HG02840 (cell line): ENCODE data around the gene DNAJB6.
A peak's percentile ranks its signal among the peaks of the same experiment; 100 is the strongest.

Source experiments
- ATAC-seq: cut with Tn5 transposase; IDR thresholded peaks from one replicate; pipeline ENCODE4 v1.9.1; 2021; ENCODE audit warnings: mild to moderate bottlenecking, moderate library complexity, moderate number of reproducible peaks; ENCODE audit not compliant: unreplicated experiment, low FRiP score

DNAJB6 gene

DNA sequence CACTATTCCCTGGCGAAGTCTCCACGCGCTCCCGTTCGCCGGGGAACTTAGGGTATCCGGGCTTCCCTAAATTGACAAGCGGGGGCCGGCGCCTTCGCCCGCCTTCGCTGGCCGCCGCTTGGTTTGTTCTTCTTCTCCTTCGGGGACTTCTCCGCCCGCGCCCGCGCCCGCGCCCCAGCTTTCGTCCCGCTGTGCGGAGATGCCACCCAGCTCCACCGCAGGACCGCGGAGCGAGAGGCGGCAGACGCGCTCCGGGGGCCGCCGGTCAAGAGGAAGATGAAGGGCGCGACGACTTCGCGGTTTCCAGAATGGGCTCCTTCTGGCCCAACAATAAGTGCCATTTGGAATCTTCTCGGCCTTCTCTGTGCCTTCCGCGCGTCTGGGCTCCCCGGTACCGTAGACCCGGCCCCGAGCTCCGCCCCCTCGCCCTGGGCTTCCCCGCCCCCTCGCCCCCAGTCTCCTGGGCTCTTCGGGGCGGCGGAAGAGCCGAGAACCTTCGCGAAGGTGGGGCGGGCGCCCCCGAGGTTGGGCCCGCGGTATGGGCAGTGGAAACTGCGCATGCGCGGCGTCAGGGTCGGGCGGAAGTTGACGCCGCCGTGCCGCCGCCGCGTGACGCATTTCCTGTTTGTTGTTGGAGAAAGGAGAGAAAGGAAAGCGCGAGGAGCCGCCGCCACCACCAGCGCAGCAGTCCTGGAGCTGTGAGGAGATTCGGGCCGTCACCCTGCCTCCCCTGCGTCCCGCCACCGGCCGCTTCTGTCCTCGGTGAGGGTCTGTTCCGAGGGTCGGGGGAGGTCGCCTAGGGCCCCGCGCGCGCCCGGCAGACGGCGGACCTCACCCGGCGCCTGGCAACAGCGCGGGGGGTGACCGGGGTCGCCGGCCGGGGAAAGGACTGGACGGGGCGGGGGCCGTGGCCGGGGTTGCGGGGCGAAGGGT lies at the start of gene DNAJB6:
Gene DNAJB6, plus strand, starts transcription at position 622 of the 933 bp plus-strand sequence. CDS start 21,569 bp downstream, outside the sequence.
- peak; percentile 84 for ATAC-seq

DNA sequence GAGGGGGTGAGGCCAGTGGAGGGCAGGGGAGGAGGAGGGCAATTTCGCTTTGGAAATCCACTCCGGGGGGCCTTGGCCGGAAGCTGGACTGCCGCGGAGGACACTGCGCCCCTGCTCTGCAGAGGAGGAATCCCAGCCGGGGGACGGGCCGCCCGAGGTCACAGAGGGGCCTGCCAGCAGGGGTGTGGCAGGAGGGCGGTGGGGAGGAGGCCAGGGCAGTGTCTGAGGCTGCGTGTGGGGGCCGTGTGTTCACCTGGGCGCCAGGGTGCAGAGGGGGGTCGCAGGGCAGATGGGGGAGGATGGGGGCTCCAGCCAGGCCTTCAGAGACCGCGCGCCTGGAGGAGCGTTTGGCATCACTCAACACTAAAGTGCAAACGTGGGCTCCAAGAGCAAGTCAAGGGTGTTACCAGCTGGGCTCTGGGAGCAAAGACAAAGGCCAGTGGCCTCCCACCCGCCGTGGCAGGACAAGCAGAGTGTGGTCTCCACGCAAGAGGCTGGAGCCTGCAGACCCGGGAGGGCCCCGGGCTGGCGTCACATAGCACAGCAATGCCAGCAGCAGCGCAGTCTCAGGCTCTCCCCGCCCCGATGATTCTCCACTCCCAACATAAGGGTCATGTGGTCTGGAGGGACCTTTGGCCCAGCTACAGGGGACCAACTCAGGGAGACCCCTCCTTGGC lies 45.3 kb upstream of the DNAJB6 start:
- ATAC-seq: no peak

DNA sequence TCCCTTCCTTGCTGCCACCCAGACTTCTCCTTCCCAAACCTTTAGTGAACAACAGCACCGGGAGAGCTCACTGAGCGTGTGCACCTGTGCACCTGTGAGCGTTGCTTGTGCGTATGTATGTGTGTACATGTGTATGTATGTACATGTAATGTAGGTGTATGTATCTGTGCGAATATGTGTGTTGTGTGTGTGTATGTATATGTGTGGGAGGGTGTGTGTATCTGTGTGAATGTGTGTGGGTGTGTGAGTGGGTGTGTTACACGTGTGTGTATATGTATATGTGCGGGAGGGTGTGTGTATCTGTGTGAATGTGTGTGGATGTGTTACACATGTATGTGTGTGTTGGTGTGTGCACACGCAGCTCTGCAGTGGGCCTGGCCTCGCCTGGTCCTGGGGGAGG lies 44.5 kb upstream of the DNAJB6 start:
- ATAC-seq: no peak

DNA sequence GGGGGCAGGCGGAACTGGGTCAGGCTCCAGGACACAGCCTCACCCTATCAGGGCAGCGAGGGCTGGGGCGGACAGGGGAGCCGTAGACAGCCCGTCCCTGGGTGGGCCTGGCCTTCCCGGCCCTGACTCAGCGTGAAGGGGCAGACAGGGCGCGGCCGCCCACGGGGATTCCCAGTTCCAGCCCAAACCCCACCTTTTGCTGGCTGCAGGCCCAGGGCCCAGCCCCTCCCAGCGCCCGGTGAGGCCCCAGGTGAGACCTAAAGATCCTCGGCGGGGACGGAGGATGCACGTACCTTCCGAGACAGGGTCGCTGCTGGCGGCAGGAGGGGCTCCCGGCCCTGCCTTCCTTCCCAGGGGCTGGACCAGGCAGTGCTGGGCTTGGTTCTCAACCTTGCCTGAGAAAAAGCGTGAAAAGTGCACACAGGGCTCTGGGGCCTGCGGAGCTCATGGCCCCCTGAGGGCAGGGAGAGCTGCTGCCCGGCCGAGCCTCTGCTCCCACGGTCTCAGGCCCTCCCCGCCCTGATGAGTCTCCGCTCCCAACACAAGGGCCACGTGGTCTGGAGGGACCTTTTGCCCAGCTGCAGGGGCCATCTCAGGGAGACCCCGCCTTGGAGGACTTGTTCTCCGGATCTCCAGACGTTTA lies 43.9 kb upstream of the DNAJB6 start:
- no peak for ATAC-seq

DNA sequence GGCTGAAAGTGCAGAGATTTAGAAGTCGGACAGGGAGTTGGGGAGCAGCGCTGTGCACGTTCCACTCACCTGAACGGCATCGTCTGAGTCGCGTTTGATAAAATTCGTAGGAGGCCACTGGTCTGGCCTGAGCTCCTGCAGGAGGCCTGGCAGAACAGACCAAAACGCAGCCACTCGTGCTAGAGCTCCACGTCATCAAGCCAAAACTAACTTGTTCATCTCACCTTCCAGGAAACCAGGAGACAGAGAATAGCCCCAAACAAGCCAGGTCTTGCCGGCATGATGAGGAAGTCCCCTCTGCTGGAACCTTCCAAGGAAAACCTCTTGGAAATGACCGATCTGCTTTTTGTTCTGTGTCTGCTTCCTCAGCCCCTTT lies 43.4 kb upstream of the DNAJB6 start:
- ATAC-seq: no peak

DNA sequence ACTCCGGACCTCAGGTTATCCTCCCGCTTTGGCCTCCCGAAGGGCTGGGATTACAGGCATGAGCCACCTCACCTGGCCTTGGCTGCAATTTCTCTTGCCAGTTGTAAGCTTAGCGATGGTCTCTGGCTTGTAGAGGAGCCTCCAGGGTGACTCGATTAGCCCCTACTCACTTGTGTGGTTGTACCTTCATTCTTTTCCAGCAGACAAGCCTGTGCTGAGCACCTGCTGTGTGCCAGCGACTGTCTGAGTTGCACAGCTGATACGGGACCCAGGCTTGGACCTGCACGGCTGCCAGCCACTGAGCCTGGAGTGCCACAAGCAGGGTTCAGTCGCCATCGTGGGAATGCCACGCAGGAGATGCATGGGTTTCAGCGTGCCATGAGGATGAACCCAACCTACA lies 42.0 kb upstream of the DNAJB6 start:
- ATAC-seq: no peak

DNA sequence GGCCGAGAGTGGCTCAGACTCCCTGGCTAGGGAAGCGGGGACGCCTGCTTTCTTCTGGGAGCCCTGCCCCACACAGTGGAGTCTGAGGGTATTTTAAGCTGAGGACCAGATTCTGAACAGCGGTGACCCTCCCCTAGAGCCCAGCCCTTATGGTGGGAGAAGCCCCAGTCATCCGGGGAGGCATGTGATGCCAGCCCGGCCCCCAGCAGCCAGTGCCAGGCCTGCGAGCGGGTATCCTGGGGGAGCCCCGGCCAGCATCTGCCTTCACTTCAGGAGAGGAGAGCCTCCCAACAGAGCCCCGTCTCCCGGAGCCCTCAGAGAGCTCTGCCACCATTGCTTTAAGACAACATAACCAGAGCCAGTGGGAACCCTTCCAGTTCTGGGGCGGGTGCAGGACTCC lies 41.5 kb upstream of the DNAJB6 start:
- ATAC-seq: no peak

DNA sequence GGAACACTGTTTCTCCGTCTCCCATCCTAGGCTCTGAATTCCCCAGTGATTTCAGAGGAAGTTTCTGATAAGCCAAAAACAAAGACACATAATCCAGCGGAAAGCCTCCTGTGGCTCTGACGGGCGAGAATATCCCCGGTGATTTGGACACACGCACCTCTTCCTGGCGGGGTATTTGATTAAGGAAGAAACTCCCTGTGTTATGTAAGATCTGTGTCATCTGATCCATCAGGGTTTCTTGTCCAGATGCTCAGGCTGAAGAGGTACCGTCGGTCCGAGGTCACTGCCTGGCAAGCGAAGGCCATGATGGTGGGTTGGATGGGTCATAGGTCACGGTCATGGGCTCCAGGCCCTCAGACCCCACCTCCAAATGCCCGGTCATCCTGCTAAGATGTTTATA lies 39.6 kb upstream of the DNAJB6 start:
- ATAC-seq: no peak

DNA sequence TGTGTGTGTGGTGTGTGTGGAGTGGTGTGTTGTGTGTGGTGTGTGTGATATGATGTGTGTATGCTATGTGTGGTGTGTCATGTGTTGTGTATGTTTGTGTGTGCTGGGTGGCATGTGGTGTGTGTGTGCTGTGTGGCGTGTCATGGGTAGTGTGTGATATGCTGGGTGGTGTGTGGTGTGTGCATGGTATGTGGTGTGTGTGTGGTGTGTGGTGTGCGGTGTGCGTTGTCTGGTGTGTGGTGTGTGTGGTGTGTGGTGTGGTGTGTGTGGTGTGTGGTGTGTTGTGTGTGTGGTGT lies 37.5 kb upstream of the DNAJB6 start:
- ATAC-seq: no peak

DNA sequence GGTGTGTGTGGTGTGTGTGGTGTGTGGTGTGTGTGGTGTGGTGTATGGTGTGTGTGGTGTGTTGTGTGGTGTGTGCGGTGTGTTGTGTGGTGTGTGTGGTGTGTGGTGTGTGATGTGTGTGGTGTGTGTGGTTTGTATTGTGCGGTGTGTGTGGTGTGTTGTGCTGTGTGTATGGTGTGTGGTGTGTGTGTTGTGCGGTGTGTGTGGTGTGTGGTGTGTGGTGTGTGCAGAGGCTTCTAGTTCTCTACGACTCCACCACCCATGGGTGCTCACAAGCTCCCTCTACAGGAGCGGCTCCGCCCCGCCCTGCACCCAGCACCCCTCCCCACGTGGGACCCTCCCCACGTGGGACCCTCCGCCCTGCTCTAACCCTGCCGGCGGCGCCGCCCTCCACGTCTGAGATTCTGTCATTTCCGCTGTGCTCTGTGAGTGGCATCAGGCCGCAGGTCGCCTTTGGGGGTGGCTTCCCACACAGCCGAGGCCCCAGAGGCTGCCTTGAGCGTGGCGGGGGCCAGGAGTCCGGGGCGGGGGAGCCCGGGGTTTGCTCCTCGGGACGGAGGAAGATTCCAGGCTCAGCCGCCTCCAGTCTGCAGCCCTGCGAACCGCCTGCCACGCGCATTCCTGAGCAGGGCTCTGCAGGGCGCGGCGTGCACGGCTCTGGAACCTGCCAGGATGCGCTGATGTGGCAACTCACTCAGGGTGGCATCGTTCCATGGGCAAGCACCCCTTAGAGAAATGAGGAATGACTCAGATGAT lies 37.0 kb upstream of the DNAJB6 start:
- ATAC-seq: no peak

DNA sequence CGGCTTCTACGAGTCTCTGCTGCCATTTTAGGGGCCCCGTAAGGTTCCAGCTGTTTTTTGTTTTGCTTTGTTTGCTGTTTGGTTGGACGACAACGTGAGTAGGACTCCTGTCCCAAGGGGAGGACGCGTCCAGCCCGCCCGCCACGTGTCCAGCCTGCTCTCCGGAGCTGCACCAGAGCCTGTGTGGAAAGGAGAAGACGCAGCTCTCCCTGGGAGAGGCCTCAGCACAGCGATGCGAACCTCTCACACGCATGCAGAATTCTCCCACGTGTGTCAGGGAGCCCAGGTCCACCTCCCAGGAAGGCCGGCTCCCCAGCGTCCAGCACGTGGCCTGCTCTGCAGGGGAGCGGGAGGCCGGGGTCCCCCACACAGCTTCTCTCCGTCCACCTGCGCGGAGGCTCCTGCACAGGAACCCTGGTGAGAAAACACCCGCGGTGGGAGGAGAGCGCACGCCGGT lies 36.4 kb upstream of the DNAJB6 start:
- ATAC-seq: no peak

DNA sequence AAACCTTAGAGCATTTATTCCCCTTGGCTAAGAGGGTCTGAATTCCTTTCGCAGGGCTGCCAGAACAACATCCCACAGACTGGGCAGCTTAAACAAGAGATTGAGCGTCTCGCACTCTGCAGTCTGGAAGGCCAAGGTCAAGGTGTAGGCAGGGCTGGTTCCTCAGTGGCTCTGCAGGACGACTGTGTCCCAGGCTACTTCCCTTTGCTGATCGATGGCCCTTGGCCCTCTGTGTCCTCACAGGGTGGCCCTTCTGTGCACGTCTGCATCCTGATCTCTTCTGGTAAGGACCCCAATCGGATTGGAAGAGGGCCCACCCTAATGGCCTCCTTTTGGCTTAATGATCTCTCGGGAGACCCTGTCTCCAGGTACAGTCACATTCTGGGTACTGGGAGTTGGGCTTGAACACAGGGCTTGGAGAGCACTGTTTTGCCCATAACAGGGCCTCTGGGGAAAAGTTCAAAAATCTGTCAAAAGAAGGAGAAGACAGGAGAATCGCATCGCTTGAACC lies 35.1 kb upstream of the DNAJB6 start:
- no peak for ATAC-seq

DNA sequence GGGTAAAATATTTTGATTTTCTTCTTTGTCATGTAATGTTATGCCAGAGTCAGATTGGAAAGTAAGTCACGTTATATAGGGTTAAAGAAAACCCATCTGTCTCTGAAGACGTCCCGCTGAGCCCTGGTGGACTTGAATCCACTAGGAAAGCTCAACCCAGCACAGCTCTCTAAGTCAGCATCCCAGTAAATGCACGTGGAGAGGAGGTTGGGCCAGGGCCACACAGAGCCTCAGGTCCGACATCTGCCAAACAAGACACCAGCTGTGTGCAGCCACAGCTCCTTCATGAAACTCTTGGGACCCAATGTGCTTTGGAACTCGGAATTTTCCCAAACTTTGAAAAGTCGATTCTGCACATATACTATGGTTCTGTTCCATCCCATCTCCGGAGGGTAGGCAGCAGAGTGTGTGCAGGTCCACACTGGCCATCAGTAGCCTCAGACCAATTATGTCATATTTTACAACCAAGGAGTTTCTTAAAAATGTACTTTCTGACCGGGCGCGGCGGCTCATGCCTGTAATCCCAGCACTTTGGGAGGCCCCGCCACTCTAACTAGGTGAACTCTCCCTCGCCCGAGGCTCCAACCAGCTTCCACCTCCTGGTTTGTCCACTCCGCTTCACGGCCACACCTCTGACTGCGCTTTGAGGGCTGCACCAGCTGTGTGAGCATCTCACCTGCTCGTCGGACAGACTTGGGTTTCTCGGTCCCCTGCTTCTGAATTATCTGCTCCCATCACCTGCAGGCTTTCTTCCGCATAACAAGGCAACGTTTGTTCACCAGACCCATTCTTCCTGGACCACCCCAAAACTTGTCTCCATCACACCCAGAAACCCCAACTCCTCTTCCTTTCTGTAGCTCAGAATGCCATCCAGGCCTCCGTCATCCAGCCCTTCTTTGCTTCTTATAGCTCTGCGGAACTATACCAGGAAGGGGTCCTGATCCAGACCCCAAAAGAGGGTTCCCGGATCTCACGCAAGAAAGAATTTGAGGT lies 29.7 kb upstream of the DNAJB6 start:
- no peak for ATAC-seq

DNA sequence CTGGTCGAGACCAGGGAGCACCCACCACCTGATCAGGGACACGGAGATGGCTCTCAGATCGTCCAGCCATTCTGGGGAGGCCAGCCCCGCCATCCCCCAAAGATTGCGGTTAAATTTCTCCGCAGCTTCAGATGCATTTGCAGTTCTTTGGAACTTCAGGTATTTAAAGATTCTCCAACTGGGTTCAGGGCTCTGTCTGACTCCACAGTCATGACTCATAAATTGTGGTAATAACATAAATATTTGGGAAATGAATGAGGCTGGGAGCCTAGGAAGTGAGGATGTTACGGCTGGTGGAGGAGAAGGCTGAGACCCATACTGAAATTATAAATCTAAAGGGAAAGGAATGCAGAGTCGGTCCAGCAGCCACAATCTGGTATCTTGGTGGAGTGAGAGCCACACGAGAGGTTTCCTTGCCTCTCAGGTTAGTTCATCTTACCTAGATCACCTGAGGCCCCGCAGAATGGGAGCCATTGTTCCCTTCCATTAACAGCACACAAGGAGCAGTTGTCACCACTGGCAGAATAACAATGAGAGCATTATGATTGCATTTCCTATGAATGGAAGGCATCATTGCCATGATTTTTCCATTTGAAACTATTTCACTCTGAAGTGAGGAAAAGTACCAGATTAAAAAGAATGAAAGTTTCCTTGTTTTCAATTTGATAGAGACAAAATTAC lies 26.7 kb upstream of the DNAJB6 start:
- no peak for ATAC-seq

DNA sequence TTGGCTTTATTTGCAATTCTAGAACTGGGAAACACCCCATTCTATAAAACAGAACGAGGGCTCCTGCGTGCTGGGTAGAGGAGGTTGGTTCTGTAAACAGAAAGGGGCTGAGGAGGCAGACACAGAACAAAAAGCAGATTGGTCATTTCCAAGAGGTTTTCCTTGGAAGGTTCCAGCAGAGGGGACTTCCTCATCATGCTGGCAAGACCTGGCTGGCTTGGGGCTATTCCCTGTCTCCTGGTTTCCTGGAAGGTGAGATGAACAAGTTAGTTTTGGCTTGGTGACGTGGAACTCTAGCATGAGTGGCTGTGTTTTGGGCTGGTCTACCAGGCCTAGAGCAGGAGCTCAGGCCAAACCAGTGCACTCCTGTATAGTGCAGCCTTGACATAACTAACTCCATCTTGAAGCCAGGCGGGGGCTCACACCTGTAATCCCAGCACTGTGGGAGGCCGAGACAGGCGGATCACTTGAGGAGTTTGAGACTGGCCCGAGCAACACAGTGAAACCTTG lies 26.1 kb upstream of the DNAJB6 start:
- ATAC-seq: no peak

DNA sequence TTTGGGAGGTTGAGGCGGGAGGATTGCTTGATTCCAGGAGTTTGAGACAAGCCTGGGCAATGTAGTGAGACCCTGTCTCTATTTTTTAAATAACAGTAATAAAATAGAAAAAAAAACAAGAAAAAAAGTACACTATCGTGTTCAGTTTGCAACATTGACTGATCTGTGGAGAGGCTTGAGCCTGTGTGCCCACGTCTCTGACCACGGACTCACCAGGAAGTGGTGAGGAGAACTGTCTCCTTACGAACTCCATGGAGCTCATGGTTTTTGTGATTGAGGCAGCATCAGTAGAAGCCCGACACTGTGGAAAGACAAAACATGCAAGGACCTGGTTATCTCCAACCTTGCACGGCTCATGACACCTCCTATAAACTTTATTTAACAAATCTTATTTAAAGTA lies 23.9 kb upstream of the DNAJB6 start:
- no peak for ATAC-seq

DNA sequence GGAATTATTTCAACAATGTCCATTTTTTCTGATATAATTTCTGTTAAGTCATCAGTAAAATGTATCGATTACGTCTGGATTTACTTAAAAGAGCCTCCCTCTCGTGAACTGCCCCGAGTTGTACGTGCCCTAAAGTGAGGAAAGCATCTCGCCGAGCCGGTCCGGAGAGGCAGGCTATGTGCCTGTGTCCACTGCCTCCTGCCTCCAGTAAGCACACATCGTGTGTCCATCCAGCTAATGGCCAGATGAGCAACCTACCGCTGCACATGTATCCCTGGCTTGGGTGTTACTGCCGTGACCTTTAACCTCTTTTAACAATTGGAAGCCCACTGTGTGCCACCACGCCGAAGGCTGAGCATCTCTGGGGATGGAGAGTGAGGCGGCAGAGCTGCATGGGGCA lies 23.2 kb upstream of the DNAJB6 start:
- ATAC-seq: no peak

DNA sequence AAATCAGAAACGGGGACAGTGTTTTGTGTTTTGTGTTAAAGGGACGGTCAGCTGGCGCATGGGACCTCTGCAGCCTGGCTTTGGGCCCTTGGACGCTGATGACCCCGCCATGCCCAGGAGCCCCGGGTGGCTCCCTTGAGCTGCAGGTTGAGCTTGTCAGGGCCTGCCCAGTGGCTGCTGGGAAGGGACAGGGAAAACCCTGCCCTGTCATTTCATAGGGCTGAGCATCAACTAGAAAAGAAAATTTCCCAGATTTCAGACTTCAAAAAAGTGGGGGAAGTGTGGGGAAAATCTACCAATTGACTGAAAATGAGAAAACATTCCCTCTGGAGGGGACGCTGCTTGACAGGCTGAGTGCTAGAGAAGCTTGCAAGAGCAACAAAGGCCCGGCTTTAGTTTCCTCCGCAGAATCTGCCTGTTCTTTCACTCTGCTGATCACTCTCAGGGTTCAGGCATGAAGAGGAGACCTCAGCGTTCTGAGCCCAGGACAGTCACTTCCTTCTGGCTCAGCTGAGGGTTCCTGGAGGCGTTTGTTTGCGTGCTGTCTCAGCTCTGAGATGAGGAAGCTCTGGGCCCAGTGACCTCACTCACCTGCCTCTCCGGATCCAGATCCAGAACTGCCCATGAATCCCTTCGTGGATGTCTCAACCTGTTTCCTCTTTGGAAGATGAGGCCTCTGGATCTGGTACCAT lies 18.6 kb upstream of the DNAJB6 start:
- ATAC-seq: no peak
